GM12891 (cell line): ENCODE measurements around the gene GLRX3.

Source experiments
- DNase-seq: peaks from one replicate; pipeline ENCODE4 v3.0.0; 2011; ENCODE audit warnings: low spot score; ENCODE audit not compliant: insufficient read length
- FAIRE-seq: peaks from 2 replicates; lab custom pipeline; 2011; peaks lifted over from hg19 to GRCh38; lab: Jason Lieb, UNC
- PAX5 ChIP-seq: IDR thresholded peaks from 2 replicates; pipeline ENCODE4 v1.6.1; 2011; ENCODE audit warnings: low read length, moderate library complexity, mild to moderate bottlenecking; ENCODE audit not compliant: insufficient read depth, severe bottlenecking
- POLR2A ChIP-seq: IDR thresholded peaks from 2 replicates; pipeline ENCODE4 v1.6.1; 2011; ENCODE audit warnings: low read depth, low read length, control low read depth
- POLR2AphosphoS5 ChIP-seq: IDR thresholded peaks from 2 replicates; pipeline ENCODE4 v1.6.1; 2011; ENCODE audit warnings: low read depth, low read length, control low read depth
- POU2F2 ChIP-seq: IDR thresholded peaks from 2 replicates; pipeline ENCODE4 v1.6.1; 2011; ENCODE audit warnings: low read depth, mild to moderate bottlenecking, control low read depth, low read length, moderate library complexity
- SPI1 ChIP-seq: IDR thresholded peaks from 2 replicates; pipeline ENCODE4 v1.6.1; 2011; ENCODE audit warnings: low read depth, low read length, control low read depth
- TAF1 ChIP-seq: IDR thresholded peaks from 2 replicates; pipeline ENCODE4 v1.6.1; 2011; ENCODE audit warnings: low read depth, low read length, control low read depth

Gene GLRX3

DNA sequence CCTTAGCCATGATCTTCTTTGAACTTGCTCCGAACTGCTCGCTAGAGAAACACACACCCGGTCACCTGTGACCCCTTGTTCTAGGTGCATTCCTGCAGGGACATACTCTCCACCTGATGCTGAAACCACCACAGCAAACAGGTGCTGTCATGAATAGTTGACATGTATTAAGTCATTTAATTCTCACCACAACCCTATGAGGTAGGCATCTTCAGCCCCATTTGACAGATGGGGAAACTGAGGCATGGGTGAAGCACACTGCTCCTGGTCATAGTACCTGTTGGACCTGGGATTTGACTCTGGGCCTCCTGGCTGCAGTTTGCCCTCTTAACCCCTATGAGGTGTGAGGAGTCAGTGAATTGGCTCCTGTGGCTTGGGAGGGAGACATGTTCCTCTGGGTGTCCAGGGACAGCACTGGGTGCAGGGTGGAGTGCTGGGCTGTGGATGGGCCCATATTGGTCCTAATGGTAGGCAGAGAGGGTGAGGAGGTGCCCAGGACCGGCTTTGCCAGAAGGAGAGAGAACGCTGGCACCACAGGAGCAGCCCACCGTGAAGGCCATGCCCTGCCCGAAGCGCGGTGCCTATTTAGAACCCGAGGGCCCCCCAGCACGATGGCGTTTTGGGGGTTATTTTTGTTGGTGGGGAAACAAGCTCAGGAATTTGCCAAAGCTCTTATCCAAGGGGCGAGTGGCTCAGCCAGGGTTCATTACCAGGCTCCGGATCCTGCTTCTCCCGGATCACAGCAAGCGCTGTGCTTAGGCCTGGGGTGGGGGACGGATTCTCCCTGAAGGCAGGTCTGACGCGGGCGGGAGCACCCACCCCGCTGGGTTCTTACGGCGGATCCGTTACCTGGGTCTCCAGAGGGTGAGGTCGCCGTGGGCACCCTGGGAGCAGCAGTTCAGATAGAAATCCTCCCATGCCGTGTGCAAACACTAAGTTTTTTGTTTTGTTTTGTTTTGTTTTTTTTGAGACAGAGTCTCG lies 52.3 kb downstream of the GLRX3 start:
- TF ChIP-seq TAF1 = no peak
- no peak for TF ChIP-seq PAX5
- no peak for TF ChIP-seq POU2F2
- TF ChIP-seq POLR2A = no peak
- TF ChIP-seq POLR2AphosphoS5 = no peak
- TF ChIP-seq SPI1 = no peak
- FAIRE-seq (no peak), DNase-seq (no peak)

DNA sequence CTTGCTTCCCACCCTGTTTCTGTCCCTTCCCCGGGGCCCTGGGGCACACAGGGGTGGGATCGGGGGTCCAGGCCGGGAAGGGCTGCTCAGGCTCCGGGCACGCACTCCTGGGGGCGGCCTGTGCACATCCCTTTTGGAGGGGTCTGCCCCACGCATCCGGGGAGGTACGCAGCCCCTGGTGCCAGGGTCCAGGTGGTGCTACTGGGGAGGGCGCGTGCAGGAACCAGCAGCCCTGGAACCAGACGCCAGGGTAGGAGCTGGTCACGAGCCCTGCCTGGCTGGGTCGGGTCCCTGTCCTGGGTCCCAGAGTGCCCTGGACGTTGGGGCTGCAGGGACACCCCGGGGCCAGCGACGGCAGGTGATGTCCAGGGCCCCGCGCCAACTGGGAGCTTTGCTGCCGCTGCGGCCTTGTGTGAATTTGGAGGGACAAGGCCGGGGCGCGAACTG lies 53.4 kb downstream of the GLRX3 start:
- no peak for DNase-seq
- no peak for FAIRE-seq
- no peak for TF ChIP-seq SPI1
- TF ChIP-seq POU2F2 = no peak
- no peak for TF ChIP-seq POLR2A
- TF ChIP-seq TAF1 = no peak
- TF ChIP-seq PAX5 = no peak
- TF ChIP-seq POLR2AphosphoS5 = no peak

DNA sequence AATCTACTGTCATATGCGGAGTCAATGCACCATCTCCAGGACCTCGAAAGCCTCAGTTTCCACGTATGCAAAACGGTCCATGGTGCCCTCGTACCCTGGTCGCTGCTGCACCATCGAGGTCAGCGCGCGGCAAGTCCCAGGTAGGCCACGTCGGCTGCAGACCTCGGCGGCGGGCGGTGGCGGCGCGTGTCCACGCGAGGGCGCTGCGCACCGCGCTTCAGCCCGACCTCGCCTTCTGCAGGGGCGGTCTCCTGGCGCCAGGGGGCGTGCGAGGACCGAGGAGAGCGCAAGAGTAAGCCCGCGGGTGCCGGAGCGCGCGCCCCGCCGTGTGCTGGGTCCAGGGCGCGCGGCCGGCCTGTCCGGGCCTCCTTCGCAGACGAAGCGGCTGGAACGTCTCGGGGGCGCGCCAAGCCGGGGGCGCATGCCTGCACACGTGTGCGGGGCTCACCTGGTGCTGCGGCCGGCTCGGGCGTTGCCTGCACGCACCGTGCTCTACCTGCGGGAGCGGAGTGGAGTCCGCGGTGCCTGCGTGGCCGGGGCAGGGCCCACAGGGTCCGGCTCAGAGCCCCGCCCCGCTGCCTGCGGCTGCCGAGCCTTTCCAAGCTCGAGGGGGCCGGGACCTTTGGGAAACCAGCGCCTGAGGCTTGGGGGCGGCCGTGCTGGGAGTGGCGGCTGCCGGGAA lies 54.0 kb downstream of the GLRX3 start:
- TF ChIP-seq POLR2AphosphoS5 (no peak), POU2F2 (peak; percentile 45; the same call in 1 of the 2 replicates), POLR2A (no peak), TAF1 (no peak), PAX5 (peak; percentile 1)
- FAIRE-seq (peak; percentile 97), DNase-seq (peak; percentile 97)

GRCh38 chr10:130190737-130191115 lies 54.5 kb downstream of the GLRX3 start:
- no peak for FAIRE-seq
- no peak for TF ChIP-seq POLR2AphosphoS5
- TF ChIP-seq TAF1 = no peak
- no peak for TF ChIP-seq POU2F2
- TF ChIP-seq POLR2A = no peak
- no peak for DNase-seq

GRCh38 chr10:130191380-130191779 lies 55.2 kb downstream of the GLRX3 start:
- DNase-seq (no peak), FAIRE-seq (no peak)
- no peak for TF ChIP-seq POLR2A
- TF ChIP-seq POLR2AphosphoS5 = no peak
- TF ChIP-seq SPI1 = no peak
- no peak for TF ChIP-seq POU2F2
- TF ChIP-seq TAF1 = no peak
- no peak for TF ChIP-seq PAX5

DNA sequence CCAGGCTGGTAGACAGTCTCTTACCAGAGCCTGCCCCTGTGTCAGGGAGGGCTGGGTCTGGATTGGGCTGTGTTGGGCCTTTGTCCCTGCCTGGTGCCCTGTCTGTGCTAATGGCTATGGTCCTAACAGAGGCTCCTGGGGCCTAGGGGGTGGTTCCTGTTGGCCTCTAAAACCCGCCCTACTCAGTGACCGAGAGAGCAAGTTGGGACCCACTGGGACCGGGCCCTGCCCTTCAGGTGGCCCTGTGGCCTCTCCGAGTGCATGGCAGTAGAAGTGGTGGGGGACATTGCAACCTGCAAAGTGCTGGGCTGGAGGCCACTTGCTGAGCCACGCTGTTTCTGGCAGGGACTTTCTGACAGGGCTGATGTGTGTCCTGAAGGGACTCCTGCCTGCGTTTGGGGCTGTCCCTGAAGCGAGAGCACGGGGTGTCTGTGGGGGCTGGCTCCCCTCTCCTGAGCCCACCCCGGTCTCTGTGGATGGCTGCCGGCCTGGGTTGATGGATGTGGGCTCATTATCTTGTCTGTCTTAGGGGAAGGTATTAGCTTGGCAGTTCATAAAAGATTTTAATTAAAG lies 56.2 kb downstream of the GLRX3 start:
- TF ChIP-seq POLR2A (no peak), PAX5 (no peak), POU2F2 (no peak), TAF1 (no peak), SPI1 (no peak), POLR2AphosphoS5 (no peak)
- FAIRE-seq = no peak
- no peak for DNase-seq

DNA sequence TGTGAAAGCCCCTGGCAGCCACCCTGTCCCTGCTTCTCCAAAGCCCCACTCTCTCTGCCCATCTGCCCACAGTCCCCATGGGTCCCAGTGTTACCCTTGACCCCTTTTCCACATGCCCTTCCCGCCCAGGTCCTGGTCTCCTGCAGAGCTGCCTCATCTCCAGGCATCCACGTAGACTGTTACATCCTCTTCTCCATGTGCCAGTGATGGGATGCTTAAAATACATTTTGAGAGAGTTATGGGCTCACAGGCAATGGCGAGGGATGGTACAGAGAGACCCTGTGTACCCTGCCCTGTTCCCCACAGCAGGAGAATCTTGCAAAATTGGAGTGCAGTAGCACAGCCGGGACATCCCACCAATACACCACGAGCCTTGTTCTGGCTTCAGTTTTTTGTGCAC lies 56.8 kb downstream of the GLRX3 start:
- no peak for DNase-seq
- TF ChIP-seq PAX5 = no peak
- no peak for FAIRE-seq

DNA sequence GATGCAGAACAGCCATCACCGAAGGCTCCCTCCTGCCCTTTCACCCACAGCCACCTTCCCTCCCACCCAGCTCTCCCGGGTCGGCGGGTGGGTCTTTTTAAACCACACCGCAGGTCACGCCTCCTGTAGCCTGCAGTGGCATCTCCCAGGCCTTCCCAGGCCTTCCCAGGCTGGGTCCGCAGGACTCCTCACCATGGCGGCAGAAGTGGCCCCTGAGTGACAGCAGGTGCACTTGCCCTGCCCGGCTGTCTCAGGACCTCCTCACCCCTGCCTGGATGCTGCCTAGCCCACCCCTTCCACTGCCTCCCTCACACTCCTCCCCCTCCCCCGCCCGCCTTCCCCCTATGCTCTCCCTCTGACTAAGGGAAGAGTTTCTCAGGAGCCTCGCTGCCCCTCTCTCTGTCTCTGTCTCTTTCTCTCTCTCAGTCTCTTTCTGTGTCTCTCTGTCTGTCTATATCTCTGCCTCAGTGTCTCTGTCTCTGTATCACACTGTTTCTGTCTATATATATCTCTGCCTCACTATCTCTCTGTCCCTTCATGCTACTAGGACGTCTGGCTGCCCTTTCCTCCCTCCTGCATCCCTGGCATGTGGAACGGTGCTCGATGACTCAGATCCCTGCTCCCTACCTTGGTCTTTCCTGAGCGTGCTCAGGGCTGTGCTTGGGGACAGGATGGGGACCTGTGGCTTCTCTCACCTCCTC lies 57.5 kb downstream of the GLRX3 start:
- FAIRE-seq (no peak), DNase-seq (no peak)
- no peak for TF ChIP-seq TAF1
- no peak for TF ChIP-seq POLR2AphosphoS5
- no peak for TF ChIP-seq POLR2A
- no peak for TF ChIP-seq SPI1
- TF ChIP-seq PAX5 = no peak
- no peak for TF ChIP-seq POU2F2
